NAMALWA (cell line): Measurements from ENCODE around the gene ATP5MK.
"Not testable (repeated sequence)": the region's sequence is repeated elsewhere in the genome, so short reads cannot be mapped to it uniquely, and the experiment has no call there.

Experiments
- DNase-seq: peaks from one replicate; pipeline ENCODE4 v3.0.0-alpha.2; 2015; ENCODE audit warnings: low spot score

The ATP5MK gene, protein sequence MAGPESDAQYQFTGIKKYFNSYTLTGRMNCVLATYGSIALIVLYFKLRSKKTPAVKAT

DNA sequence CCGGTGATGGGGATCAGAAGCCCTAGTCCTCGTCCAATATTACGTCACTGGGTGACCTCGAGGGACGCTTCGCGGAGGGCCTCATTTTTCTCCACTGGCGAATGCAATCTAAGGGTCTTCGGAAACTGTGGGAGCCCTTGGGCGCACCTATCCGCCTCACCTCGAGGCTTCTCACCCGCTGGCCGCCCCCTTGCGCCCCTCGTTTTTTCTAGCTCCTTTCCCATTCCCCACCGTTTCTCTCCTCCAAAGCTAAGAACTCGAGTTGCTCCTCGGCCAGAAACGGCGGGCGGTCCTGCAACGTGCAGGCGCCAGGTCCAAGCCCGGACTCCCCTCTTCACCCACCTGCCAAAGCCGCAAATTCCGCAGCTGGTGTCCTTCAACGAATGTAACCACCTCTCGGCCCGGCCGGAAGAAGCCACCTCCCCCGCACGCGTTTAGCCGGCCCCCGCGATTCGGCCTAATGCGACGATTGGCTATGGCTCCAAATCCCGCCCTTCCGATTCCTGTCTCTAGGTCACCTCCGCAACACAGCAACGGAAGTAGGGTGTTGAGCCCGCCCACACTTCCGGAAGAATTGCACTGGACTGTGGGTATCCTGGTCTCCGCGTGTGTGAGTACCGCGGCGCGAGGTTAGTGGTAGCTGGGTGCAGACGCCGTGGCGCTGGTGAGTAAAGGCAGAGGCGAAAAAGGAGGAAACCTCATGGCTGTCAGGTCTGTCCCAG lies at the start of gene ATP5MK, which contains the start of gene PDCD11:
Gene ATP5MK (minus strand): TSS at position 409 of the 722 bp plus-strand sequence. CDS start 4,018 bp downstream, outside the sequence.
Gene PDCD11 (plus strand): TSS at position 560 of the 722 bp plus-strand sequence. CDS start 1,801 bp downstream, outside the sequence.
- DNase-seq = peak; percentile 99

DNA sequence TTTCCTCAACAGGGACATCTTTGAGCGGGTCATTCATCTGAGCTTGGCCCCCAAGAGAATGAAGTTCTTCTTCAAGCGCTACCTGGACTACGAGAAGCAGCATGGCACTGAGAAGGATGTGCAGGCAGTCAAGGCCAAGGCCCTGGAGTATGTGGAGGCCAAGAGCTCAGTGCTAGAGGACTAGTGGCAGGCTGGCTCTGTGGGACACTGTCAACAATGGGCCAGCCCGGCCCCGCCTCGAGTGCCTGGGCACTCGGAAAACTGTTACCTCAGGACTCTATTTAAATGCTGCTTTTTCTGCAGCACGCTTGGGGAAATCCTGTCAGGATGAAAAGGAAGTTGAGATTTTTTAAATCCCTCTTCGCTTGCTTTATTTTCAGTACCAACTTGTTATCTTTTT lies 49.1 kb upstream of the ATP5MK start:
- DNase-seq = no peak

DNA sequence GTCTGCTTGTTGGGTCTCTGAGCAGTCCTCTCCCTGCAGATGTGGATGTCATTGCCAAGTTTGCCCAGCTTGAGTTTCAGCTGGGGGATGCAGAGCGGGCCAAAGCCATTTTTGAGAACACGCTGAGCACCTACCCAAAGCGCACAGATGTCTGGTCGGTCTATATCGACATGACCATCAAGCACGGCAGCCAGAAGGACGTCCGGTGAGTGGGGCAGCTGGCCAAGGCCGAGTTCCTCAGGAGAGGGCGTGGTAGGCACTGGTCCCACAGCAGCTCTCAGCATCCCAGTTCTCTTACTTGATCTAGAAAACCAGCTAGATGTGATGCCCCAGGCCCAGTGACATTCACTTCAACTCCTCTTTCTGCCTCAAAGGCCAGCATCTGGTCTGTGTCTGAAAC lies 48.2 kb upstream of the ATP5MK start:
- DNase-seq = no peak

DNA sequence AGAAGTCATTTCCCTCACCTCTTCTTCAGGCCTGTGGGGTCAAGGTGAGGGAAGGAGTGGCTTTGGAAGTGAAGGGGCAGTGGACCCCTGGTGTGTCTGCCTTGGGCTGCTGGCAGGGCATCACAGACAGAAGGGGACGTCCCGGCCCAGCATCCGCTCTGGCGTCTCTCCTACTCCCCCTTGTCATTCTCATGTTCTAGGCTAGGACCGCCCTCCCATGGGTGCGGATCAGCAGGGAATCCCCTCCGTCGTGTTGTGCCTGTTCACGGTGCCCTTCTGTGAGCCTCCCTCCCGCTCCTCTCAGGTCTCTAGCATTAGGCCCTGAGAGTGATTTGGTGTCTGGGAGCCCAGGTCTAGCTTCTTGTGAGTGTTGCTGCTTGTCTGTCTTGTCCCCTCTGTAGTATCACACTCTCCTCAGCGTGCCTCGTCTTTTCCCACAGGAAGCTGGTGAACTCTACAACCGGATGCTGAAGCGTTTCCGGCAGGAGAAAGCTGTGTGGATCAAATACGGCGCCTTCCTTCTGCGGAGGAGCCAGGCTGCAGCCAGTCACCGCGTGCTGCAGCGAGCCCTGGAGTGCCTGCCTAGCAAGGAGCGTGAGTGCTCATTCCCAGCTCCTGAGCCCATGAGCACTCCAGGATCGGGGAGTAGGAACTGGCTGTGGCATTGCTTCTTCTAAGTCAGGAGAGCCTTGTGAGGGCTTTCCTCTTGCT lies 47.4 kb upstream of the ATP5MK start:
- no peak for DNase-seq

DNA sequence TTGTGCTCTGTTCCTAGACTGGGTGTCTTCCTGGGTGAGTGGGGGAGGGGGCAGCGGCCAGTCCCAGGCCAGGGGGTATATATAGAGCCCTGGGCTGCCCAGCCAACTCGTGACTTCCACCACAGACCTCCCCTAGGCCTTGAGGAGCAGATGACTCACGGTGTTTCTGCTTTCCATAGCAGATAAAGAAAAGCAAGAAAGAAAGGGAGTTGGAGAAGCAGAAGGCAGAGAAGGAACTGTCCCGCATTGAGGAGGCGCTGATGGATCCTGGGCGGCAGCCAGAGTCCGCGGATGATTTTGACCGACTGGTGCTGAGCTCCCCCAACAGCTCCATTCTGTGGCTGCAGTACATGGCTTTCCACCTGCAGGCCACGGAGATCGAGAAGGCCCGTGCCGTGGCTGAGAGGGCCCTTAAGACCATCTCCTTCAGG lies 45.8 kb upstream of the ATP5MK start:
- no peak for DNase-seq

DNA sequence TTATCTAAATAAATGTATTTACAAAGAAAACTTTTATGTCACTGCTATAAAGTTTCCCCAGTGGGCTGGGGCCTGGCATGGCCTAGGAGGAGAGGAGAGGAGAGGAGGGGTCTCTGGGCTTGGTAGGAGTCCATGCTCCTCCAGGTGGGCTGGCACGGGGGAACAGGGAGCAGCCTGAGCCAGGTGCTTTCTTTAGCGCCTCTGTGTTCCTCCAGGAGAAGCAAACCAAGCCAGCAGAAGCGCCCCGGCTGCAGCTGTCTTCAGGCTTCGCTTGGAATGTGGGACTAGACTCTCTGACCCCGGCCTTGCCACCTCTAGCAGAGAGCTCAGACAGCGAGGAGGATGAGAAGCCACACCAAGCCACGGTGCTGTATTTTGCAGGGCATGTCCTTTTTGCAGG lies 45.3 kb upstream of the ATP5MK start:
- DNase-seq = no peak

DNA sequence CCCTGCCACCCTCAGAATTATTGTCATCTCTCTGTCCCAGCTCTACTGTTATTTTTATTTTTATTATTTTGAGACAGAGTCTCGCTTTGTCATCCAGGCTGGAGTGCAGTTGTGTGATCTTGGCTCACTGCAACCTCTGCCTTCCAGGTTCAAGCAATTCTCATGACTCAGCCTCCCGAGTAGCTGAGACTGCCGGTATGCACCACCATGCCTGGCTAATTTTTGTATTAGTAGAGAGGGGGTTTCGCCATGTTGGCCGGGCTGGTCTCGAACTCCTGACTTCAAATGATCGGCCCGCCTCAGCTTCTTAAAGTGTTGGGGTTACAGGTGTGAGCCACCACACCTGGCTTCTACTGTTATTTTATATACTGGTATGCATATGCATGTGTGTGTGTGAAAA lies 44.9 kb upstream of the ATP5MK start:
- no peak for DNase-seq

DNA sequence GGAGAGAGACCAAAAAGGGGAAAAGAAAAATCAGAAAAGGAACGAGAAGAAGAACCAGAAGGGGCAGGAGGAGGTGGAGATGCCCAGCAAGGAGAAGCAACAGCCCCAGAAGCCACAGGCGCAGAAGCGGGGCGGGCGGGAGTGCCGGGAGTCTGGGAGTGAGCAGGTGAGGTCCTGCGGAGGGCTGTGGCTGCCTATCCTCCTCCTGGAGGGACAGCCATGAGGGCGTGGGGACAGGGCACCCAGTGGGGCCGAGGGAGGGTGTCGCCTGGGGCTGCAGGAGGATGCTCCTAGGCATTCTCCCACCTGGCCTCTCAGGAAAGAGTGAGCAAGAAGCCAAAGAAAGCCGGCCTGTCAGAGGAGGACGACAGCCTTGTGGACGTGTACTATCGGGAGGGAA lies 44.1 kb upstream of the ATP5MK start:
- DNase-seq = no peak

DNA sequence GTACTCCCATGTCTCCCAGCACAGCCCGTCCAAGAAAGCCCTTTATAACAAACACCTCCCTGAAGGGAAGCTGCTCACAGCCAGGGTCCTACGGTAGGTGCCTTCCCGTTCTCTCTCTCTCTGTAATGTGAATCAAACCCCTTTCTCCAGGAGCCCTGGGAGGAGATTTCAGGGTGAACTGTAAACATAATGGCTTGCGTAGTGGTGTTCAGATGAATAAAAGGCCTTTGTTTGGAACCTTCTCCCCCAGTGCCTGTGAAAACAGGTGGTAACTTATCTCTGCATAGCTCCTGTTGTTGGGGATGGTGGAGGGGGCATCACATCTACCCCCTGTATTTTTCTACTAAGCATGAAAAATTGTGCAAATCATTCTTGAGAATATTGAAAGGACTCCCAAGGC lies 43.5 kb upstream of the ATP5MK start:
- DNase-seq = no peak

DNA sequence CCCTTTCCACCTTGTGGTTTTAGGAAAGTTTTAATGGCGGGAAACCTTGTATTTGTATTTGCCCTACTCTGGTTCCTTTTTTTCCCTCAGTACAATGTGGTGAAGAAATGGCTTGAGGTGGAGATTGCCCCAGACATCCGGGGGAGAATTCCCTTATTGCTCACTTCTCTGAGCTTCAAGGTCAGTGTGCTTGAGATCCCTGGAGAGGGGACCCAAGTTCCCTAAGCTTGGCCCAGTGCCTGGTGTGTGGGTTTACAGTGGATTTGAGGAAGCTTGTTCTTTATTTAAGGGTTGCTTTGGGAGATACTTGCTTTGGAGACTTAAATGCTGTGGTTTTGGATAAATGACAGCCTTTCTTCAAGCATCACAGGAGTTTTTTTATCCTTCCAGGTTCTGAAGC lies 37.6 kb upstream of the ATP5MK start:
- DNase-seq = no peak

DNA sequence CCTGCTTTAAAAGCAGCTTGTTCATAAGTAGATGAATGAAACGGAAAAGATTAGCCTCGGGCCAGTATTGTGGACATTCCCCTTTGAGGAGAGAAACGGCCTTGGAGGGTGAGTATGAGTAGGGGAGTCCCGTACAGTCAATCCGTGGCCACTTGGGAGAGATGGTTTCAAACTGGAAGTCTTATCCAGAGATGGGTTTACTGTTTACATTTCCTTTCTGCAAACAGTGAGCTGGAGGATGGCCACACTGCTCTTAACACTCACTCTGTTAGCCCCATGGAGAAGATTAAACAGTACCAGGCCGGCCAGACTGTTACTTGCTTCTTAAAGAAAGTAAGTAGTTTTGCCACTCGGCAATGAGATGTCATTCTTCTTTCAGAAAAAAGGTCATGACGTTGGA lies 35.6 kb upstream of the ATP5MK start:
- DNase-seq = no peak

DNA sequence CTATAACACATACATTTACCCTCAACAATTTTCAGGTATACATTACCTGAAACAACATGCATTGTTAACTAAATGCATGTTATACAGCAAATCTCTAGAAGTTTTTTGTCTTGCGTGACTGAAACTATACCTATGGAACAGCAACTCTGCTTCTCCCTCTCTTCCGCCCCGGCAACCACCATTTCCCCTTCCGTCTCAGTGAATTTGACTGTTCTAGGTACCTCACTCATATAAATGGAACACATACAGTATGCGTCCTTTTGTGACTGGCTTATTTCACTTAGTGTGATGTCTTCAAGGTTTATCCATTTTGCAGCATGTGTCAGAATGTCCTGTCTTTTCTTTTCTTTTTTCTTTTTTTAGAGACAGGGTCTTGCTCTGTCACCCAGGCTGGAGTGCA lies 33.4 kb upstream of the ATP5MK start:
- no peak for DNase-seq

DNA sequence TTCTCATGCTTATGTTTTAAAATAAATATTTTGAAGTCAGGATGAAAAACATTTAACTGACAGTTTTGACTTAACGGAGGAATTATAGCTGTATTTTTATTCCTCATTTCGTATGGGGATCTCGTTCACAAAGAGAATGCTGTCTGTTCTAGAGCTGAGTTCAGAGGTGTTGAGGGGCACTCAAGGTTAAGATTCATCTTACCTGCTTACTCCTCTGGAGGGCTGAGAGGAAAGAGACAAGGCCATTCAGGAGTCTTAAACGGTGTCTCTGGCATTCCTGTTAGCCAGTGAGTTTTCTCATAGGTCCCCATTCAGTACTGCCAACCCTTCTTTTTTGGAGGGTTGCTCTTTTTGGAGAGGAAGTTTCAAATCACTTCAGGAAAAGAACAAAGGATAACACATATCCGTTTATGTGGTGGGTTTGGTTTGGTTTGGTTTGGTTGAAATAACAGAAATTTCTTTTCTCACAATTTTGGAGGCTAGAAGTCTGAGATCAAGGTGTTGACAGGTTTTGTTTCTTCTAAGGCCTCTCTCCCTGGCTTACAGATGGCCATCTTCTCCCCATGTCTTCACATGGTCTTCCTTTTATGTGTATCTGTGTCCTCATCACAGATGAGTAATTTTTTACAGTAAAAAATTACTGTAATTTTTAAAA lies 32.8 kb upstream of the ATP5MK start:
- no peak for DNase-seq

DNA sequence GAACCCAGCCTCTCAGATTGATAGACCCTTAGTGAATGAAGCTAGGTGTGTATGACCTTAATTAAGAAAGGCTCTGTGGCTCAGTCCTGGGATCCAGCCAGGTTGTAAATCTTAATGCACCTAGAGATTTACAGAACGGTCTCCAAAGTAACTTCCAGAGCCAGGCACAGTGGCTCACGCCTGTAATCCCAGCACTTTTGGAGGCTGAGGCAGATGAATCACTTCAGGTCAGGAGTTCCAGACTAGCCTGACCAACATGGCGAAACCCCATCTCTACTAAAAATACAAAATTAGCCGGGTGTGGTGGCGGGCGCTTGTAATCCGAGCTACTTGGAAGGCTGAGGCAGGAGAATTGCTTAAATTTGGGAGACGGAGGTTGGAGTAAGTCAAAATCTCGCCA lies 31.6 kb upstream of the ATP5MK start:
- no peak for DNase-seq

DNA sequence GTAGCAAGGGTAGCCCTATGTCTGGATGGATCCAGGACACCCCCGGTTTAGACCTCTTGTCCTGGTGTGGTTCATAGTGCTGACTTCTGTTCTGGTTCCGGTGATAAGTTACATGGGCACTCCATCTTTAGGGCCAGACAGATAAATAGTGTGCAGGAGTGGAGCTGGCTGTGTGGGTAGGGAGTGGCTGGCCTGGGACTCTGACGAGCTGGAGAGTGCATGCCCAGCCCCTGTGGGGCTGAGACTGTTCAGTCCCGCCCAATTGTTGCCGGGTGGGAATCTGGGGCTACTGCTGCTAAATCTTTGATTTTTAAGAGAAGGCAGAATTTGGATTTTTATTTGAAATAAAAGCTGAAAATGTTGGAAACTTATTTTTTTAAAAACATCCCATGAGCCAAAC lies 27.5 kb upstream of the ATP5MK start:
- DNase-seq = no peak

DNA sequence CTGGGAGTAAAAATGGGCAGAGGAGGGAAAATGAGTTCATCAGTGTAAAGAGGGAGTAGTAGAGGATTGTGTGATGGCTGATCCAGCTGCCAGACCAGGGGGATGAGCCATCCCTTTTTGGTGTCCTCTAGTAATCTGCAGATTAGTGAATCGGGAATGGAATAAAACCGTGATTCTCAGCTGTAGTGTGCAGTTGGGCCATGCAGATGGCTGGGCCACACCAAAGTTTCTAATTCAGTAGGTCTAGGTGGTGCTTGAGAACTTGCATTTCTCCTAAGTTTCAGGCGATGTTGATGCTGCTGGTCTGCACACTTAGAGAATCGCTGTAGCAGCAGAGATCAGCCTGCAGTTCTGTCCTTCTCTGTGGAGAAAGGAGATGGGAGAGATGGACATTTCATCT lies 22.8 kb upstream of the ATP5MK start:
- DNase-seq = no peak

DNA sequence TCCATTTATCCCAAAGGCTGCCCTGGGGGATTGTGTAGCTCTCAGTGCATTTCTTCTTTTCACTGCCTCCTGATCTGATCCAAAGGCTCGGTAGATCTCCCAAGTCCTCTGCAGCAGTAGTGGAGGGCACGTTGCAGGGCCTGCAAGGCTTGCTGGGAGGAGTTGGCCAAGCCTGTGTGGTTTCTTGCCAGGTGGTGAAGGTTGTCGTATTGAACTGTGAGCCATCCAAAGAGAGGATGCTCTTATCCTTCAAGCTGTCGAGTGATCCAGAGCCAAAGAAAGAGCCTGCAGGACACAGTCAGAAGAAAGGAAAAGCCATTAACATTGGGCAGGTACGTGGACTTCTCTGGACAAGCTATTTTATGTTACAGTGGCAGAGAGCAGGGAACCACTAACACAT lies 21.3 kb upstream of the ATP5MK start:
- no peak for DNase-seq

DNA sequence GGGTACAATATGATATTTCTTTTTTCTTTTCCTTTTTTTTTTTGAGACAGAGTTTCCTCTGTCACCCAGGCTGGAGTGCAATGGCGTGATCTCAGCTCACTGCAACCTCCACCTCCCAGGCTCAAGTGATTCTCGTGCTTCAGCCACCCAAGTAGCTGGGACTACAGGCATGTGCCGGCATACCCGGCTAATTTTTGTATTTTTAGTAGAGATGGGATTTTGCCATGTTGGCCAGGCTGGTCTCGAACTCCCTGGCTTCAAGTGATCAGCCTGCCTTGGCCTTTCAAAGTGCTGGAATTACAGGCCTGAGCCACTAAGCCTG lies 20.8 kb upstream of the ATP5MK start:
- DNase-seq = not testable (repeated sequence)

DNA sequence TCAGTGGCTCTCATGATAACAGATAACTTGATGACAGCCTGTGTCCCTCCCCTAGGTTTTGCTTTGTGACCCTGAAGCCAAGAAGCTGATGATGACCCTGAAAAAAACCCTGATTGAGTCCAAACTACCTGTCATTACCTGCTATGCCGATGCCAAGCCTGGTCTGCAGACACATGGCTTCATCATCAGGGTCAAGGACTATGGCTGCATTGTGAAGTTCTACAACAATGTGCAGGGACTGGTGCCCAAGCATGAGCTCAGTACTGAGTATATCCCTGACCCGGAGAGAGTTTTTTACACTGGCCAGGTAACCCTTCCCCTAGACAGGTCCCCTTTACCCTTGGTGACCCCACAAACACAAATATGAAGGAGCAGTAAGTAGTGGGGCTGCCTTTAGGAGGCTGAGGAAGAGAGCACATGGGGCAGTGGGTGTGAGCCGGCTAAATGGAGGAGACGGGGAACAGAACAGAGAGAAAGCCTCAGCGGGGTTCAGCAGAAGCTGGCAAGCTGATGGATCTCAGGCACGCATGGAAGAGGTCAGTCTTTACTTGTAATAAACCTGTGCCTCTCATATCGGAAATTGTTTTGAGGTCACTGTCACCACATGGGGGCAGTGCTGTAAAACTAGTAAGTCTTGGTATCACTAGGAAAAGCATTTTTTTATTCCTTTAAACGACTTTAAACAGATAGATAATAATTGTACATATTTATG lies 20.3 kb upstream of the ATP5MK start:
- peak; percentile 77 for DNase-seq

DNA sequence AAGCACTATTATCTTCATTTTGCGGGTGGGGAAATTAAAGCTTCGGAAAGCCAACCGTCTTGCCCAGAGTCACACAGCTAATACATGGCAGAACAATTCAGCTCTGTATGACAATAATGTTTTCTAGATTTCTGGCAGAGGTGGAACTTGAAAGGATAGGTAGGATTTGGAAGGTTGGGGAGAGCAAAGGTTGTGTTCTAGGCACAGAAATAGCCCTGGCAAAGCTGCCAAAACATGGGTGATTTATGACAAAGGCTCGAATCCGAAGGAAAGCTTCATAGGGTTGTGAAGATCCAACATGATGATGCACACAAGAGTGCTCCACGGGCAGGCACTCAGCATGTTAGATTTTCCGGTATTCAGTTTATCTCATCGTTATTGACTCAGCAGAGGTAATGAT lies 19.3 kb upstream of the ATP5MK start:
- no peak for DNase-seq

DNA sequence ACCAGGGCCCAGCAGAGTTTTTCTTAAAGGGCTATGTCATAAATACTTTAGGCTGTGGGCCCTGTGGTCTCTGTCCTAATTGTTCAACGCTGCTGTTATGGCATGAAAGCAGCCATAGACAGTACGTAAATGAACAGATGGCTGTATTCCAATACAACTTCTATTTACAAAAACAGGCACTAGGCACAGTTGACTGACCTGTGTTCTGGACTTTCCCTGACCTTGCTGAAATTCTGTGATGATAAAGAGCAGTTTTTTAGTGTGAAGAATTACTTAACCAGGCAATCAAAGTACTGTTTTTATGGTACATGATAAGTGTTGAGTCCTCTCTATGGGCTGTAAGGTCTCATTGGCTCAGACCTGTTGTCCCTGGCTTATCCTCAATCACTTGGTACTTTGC lies 17.3 kb upstream of the ATP5MK start:
- no peak for DNase-seq

DNA sequence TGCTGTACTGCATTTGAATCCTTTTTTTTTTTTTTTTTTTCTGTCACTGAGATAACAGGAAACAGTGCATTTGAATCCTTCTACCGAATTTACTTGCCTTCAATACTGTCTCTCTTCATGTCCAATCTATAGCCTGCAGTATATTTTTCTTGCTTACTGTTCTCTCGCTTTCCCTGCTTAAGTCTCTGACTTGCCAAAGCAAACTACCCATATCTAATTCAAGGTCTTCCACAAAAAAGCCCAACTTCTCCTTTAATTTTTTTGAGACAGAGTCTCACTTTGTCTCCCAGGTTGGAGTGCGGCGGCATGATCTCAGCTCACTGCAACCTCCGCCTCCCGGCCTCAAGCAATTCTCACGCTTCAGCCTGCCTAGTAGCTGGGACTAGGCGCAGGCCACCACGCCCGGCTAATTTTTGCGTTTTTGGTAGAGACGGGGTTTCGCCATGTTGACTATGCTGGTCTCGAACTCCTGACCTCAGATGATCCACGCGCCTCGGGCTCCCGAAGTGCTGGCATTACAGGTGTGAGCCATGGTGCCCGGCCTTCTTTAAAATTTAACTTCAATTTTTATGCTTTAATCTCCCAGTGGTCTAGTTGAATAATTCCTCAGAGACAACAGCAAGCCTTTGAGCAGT lies 1.0 kb upstream of the ATP5MK start:
- no peak for DNase-seq
